Head of caudate nucleus (tissue), 42 donors: ENCODE measurements around the gene GAGE10.

Experiments used
- DNase-seq, 42 donors: peaks; one replicate each; pipeline versions ENCODE4 v3.0.0 to v3.0.0-alpha.2; 2020 to 2021; ENCODE audit warnings: mixed read lengths in 7 of 42
- intact Hi-C: fragments of 100-400 bp; cut with DNase I; formaldehyde crosslinking; loops from one replicate; pipeline ENCODE4 v1.15.0; 2022

Gene GAGE10, protein sequence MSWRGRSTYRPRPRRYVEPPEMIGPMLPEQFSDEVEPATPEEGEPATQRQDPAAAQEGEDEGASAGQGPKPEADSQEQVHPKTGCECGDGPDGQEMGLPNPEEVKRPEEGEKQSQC

DNA sequence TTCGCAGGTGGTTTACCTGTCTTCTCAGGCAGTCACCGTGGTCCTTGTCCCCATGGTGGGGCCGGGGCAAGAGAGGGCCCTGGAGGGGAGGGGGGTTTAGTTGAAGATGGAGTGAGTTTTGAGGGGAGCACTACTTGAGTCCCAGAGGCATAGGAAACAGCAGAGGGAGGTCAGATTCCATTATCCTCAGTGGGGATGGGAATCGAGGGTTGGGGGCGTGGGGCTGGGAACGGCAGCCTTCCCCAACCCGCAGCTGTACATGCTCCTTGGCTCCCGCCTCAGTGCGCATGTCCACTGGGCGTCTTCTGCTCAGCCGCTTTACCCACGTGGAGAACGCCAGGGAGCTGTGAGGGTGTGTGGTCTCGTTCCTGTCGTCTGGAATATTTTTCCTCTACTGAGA, at the start of gene GAGE10:
Gene GAGE10 (plus strand): TSS at position 301 of the 400 bp plus-strand sequence. CDS start 1,214 bp downstream, outside the sequence.
- intact Hi-C loops = no loop called here
- DNase-seq = no peak

DNA sequence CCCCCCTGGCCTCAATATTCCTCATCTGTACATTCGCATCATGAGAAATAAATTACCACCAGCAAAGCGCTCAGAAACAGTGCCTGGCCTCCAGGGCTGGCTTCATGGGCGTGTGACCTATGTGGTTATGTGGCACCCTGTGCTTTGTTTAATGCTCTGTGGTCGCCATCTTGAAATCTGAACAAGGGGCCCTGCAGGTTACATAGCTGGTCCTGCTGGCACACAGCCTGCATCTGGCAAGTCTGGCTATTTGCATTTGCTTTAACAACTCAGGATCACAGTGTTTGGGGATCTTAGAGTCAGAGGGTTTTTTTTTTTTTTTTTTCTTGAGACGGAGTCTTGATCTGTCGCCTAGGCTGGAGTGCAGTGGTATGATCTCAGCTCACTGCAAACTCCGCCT, 48.8 kb upstream of the GAGE10 start:
- intact Hi-C loops = no loop called here
- no peak for DNase-seq

DNA sequence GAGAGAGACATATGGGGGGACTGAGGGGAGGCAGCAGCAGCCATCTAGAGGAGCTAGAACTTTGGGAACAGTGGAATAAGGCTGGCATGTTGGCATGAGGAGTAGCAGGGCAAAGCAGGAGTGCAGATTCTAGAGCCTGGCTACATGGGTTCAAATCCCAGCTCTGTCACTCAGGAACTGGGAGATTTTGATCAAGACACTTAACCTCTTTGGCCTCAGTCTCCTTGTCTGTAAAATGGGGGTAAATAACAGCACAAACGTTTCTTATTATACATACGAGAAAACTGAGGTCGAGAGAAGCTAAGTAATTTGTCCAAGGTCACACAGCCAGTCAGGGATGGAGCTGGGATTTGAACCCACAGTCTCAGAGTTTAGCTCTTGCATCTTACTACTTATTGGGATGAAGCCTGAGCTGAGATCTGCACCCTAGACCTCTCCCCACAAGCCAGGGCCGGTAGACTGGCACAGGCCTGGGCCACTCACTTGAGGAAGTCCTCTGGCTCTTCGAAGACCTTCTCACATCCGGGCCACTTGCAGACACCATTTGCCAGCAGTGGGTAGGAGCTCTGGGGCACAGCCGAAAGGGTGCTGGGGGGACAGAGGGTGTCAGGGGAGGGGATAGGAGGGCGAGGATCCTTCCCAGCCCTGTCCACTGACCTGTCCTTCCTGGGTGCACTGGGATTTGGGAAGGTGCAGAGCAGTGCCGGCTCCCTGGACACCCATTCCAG, 47.0 kb upstream of the GAGE10 start:
- intact Hi-C loops = no loop called here
- DNase-seq = no peak

DNA sequence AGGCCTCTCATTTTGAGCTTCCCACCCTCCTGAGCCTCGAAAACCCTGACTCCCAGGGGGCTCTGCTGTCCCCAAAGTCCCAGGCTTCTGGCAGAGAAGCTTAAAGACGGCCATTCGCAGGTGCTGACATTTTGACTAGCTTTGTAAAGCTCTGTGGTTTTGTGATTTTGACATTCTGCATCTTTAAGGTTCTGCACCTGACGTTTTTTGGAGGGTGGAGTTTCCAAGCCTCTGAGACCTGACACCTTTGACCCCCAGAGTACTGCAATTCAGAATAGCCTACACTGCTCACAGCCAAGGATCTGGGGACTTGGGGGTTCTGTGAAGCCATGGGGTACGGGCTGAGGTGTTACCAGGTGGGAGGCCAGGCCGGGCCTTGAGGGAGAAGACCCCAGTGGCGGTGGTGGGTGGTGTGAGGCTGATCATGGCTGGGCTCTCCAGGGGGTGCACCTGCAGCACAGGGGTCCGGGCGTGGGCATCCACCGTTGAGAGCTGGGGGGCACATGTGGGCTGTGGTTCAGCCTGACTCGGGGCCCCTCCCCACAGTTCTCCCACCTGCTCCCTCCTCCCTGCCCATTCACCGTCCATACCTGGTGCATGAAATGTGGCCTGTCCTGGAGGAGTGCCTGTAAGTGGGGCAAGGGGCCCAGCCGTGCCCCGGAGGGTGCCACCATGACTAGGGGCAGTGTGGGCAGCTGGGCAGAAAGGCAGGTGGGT, 46.2 kb upstream of the GAGE10 start:
- intact Hi-C loops = no loop called here

DNA sequence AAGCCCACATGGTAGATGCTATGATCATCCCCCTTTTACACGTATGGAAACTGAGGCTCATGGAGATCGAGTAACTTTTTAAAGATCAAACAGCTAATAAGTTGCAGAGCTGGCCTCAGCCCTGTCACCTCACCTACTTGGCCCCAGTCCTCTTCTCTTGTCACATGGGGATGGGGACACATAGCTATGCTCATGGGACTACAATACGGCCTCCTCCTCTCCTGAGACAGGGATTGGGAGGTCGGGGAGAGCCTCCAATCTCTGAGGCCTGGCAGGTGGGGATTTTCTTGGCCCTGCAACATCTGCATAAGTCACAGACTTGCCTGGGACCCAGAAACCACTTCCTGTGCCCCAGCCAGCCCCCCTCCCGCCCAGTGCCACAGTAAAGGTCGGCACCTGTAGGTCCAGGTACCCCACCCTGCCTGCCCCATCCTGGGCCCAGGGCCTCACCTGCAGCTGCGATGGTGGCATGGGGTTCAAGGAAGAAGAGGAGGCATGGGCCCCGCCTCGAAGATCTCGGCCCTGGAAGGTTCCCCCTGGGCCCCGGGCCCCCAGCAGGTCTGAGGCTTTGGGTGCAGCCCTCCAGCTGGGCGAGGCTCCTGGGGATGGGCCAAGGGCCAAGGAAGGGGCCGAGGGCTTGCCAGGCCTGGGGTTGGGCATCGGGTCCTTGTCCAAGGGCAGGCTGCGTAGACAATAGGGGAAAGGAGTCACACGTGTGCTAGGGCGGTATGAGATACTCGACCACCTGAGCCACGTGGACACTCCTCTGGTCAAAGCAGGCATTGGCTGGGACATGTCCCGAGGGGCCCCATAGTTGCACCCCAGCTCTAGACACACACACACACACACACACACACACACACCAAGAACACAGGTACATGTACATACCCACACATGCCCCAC, 45.3 kb upstream of the GAGE10 start:
- no peak for DNase-seq
- intact Hi-C loops = no loop called here

More for the DNA sequence above, 46.2 kb upstream of the GAGE10 start:
- no peak for DNase-seq

DNA sequence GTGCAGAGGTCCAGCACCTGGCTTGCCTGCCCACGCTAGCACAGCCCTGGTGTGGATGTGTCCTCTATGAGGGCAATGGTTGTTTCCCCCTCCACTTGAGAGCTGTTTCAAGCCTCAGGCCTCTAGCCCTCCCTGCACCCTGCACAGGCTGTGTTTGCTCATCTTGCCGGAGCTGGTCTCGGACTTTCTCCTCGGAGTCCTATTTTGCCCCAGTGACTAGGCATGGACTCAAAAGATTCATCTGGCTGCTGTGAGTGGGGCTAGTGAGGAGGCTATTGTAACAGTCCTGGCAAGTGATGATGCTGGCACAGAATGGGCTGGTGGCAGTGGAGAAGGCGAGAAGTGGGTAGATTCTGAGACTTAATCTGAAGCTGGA, 44.7 kb upstream of the GAGE10 start:
- intact Hi-C loops = no loop called here

DNA sequence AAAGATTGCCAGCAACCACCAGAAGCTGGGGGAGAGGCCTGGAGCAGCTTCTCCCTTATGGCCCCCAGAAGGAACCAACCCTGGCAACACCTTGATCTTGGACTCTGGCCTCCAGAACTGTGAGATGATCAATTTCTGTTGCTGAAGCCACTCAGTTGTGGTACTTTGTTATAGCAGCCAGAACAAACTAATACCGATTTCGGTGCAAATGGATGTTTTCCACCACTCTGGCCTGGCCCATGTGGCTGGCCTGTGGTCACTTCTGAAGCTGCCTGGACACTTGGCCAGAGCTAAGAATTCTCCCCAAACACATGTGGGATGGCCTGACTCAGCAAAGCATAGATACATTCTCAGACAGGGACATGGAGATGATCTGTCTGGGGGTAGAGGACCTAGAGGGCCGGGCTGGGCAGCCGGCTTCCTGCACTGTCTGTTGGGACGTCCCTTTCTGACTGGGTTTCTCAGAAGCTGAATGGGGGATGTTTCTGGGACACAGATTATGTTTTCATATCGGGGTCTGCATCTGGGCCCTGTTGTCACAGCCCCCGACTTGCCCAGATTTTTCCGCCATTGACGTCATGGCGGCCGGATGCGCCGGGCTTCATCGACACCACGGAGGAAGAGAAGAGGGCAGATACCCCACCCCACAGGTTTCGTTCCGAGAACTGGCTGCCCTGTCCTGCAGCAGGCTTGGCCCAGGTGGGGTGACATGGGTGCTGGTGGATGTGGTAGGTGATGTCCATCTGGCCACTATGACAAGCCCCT, 43.0 kb upstream of the GAGE10 start:
- intact Hi-C loops = no loop called here
- no peak for DNase-seq

More for the DNA sequence above, 44.7 kb upstream of the GAGE10 start:
- DNase-seq = no peak

DNA sequence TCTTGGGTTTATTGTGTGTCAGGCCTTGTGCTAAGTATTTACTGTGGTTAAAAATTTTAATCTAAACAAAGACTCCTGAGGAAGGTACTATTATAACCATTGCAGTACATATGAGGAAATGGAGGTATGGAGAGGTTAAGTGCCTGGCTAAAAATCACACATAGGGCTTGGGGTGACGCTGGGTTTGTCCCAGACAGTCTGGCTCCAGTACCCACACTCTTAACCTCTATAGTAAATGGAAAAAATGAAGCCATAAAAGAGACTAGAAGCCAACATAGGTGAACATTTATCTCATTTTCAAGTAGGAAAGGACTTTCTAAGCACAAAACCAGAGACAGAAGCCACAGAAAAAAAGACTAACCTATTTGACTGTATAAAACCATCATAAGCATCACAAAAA, 40.8 kb upstream of the GAGE10 start:
- no peak for DNase-seq
- intact Hi-C loops = no loop called here

DNA sequence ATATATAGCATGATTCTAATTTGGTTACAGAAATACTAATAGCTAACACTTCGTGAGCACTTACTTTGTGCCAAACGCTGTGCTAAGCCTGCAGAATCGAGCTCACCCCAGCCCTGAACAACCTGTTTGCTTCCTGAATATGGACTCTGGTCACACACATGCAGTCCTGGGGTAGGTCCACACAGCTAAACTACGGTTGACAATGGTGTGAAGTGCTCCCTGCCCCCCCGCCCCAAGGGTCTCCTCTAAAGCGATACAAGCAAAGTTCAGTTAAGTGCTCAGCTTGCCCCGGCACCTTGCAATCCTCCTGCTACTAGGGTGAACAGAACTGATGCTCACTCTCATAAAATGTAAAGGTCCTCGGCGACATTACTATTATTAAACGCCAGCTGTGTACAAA, 39.8 kb upstream of the GAGE10 start:
- no peak for DNase-seq
- intact Hi-C loops = no loop called here

DNA sequence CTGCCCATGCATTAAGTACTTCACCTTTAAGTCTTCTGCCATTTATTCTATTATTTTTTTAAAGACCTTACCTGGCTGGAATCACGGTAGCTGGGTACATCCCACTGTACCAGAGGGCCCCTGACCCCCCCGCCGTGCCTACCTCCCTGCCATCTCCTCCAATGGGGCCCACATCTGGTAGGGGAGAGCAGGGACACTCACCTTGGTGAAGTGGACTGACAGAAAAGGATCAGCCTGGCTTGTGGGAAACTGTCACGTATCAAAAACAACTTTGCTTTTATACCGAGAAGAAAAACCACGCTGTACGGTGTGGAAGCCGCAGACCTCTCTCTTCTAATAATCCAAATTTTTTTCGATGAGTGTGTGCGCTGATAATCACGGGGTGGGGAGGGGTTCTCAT, 39.0 kb upstream of the GAGE10 start, which contains the start of gene FOXP3:
Gene FOXP3 (minus strand): TSS at position 251 of the 400 bp plus-strand sequence. CDS start 6,205 bp downstream, outside the sequence.
- intact Hi-C loops = no loop called here
- DNase-seq = no peak

DNA sequence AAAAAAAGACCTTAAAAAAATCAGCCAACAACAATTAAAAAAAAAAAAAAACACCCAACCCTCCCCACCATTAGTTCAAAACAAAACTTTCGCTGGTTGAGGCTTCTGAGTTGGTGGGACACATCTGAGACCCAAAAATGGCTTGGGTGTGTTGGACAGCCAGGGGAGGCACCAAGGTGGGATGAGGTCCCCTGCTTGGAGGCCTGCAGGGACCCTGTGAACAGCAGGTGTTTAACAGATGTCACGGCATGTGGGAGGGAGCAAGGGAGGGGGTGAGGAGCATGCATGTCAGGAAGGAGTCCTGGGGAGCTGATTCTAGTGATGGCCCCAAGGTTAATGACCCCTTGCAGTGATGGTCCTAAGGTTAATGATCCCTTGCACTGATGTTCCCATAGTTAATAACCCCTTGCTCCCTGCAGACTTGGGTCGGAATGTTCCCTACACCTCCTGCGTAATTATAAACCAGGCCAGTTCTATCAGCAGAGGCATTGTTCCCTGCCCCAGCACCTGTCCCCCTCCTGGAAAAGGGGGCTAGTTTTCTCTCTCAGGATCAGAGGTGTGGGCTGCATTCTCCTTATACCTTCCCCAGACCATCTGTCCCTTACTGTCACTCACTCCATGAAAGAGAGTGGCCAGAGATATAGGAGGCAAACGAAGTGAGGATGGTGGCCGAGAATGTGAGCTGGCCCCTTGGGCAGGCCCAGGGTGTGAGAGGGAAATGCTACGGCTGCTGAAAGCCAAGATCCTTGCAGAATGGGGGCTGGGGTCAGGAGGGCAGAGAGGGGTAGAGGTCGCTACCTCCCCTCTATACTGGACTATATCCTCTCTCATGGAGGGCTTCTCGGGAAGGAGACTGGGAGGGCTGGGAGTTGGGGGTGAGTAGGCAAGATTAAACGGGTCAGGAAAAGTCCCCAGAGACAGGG, 36.7 kb upstream of the GAGE10 start:
- no peak for DNase-seq
- intact Hi-C loops = loop anchor here (5.0 kb wide), 1 partner anchor 64 kb away; the partner anchor contains the start of gene SYP

DNA sequence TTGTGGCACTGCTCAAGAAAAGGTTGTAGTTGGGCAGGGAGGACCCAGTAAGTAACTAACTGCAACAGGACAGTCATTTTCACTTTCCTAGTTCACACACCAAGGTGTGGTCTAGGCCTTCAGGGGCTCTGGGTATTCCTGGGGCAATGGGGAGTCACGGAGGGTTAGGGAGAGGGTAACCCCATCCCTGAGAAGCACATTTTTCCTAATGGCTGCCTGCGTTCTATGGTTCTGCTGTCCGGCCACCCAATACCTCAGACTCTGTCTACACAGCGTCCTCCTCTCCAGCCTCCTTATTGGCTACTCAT, 34.8 kb upstream of the GAGE10 start:
- intact Hi-C loops = loop anchor here (5.0 kb wide), 1 partner anchor 66 kb away; the partner anchor contains the start of gene SYP
- DNase-seq = no peak

DNA sequence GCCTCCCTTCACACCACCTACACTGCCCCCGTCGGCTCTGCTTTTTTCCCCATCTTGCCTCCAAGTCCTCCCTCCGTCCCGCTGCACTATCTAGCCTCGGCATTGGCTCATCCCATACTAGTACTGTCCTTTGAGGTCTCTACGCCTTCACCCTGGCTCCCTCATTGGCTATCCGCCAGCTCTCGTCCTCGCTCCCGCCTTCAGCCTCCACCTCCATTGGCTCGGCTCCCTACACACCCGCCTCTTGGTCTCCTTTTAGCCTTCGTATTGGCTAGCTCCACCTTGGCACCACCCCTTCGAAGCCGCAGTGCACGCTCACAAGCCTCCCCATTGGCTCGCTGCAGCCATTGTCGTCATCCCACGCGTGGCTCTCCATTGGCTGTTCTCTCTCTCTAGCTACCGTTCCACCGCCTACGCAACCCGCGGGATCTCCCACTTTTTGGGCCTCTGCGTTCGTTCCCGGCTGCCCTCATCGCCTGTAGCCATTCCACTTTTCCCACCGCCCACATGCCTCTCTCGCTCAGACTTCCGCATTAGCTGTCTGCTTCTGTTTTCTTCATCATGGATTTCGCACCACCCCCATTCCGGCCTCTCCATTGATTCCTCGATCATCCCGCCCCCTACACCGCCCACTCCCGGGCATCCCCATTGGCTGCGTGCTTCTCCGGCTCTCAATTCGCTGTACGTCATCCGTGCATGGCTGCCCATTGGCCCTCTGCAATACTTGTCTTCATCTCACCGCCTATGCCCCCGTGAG, 34.3 kb upstream of the GAGE10 start:
- intact Hi-C loops = loop anchor here (5.0 kb wide), 1 partner anchor 67 kb away; the partner anchor contains the start of gene SYP
- DNase-seq = peak; percentile 90 to 99 (median 97)

DNA sequence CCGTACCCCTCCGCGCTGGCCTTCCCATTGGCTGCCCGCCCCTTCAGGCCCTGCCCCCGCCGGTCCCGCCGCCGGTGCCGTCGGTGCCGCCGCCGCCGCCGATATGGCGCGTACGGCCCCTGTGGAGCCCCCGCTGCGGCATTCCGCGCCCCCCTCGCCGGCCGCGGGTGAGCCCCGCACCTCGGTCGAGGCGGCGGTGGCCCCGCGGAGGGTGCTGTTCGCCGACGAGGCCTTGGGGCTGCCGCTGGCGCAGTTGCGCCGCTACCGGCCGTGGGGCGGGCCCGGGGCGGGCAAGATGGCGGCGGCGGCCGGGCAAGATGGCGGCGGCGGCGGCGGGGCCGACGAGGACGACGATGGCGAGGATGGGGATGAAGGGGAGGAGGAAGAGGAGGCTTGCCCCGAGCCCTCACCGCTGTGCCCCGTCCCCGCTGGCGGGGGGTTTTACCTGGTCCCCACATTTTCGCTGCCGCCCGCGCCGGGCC, 33.6 kb upstream of the GAGE10 start, which contains the start of gene PPP1R3F:
Gene PPP1R3F (plus strand): TSS at position 27 of the 482 bp plus-strand sequence. CDS start 77 bp downstream, at position 104.
- intact Hi-C loops = loop anchor here (5.0 kb wide), 1 partner anchor 68 kb away; the partner anchor contains the start of gene SYP
- DNase-seq = peak in 13 of 42 donors; percentile 13 to 59 (median 27)

DNA sequence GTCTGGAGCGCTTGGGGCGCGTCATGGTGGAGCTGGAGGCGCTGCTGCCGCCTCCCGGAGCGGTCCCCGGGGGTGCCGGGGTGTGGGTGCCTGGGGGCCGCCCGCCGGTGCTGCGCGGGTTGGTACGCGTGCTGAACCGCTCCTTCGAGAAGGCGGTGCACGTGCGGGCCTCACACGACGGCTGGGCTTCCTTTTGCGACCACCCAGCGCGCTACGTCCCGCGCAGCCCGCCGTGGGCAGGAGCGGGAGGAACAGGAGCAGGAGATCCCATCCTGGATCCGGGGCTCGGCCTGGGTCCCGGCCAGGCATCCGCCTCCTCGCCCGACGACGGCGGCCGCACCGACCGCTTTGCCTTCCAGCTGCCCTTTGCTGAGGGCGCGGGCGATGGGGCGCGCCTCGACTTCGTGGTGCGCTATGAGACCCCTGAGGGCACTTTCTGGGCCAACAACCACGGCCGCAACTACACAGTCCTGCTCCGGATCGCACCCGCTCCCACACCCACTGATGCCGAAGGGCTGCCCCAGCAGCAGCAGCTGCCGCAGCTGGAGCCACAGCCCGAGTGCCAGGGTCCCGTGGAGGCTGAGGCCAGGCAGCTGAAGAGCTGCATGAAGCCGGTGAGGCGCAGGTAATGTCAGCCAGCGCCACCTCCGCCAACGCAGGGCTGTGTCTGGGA, 33.1 kb upstream of the GAGE10 start:
- intact Hi-C loops = no loop called here
- DNase-seq = no peak

DNA sequence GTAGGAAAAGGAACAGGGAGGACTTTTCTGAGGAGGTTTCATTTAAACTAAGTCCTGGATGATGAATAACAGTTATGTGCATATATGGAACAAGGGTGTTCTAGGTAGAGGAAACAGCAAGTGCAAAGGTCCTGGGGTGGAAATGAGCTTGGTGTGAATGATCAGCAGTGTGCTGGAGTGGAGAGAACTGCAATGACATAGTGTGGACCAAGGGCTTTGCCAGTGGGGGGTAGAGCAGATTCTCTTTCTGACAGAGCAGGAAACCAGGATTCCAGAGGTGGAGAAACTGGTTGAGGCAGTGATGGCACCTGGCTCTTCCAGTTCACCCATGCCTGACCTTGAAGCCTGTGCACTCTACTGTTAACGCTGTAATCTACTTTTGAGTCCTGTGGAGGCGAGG, 32.1 kb upstream of the GAGE10 start:
- intact Hi-C loops = no loop called here
- DNase-seq = peak in 1 of 42 donors; percentile 1
